Stimulated activated CD8-positive, alpha-beta memory T cell treated with anti-CD3 and anti-CD28 coated beads, Interleukin-4, amount 100 ng/mL, for 1 hour (primary cell): Measurements from ENCODE around the gene POFUT1.
"Not testable (repeated sequence)": the region's sequence is repeated elsewhere in the genome, so short reads cannot be mapped to it uniquely, and the experiment has no call there.

Source experiments
- DNase-seq, 2 donors: peaks; one replicate each; pipeline ENCODE4 v3.0.0-alpha.2; 2020; ENCODE audit warnings: low read depth in 2 of 2, low spot score in 1 of 2

POFUT1 gene

GRCh38 chr20:32188376-32189122 lies 19.1 kb upstream of the POFUT1 start:
- no peak for DNase-seq

- no peak for DNase-seq
Measured at GRCh38 chr20:32189123-32189410, 18.6 kb upstream of the POFUT1 start.

- DNase-seq, result no peak
Measured at GRCh38 chr20:32189691-32190615, 17.7 kb upstream of the POFUT1 start.

GRCh38 chr20:32190616-32191415 lies 16.9 kb upstream of the POFUT1 start:
- no peak for DNase-seq

- DNase-seq, result no peak
Measured at GRCh38 chr20:32191422-32191821, 16.3 kb upstream of the POFUT1 start.

GRCh38 chr20:32191873-32192272 lies 15.8 kb upstream of the POFUT1 start:
- DNase-seq, result no peak

GRCh38 chr20:32192698-32193097 lies 15.0 kb upstream of the POFUT1 start:
- no peak for DNase-seq

GRCh38 chr20:32193336-32193735 lies 14.3 kb upstream of the POFUT1 start:
- not testable (repeated sequence) for DNase-seq

GRCh38 chr20:32193996-32194395 lies 13.7 kb upstream of the POFUT1 start:
- DNase-seq, result no peak

GRCh38 chr20:32195581-32195980 lies 12.1 kb upstream of the POFUT1 start:
- no peak for DNase-seq

GRCh38 chr20:32196613-32197012 lies 11.1 kb upstream of the POFUT1 start:
- not testable (repeated sequence) for DNase-seq

GRCh38 chr20:32197136-32197535 lies 10.5 kb upstream of the POFUT1 start:
- DNase-seq, result not testable (repeated sequence)

GRCh38 chr20:32199006-32199405 lies 8.7 kb upstream of the POFUT1 start:
- no peak for DNase-seq

- DNase-seq, result no peak
Measured at GRCh38 chr20:32201296-32201976, 6.2 kb upstream of the POFUT1 start.

- DNase-seq, result no peak
Measured at GRCh38 chr20:32201977-32202363, 5.7 kb upstream of the POFUT1 start.

GRCh38 chr20:32203356-32204204 lies 4.1 kb upstream of the POFUT1 start:
- DNase-seq, result no peak

- DNase-seq, result no peak
Measured at GRCh38 chr20:32204205-32205109, 3.2 kb upstream of the POFUT1 start.

- no peak for DNase-seq
Measured at GRCh38 chr20:32205110-32205842, 2.4 kb upstream of the POFUT1 start.
